Esophagus squamous epithelium (tissue), 4 donors: ENCODE measurements around the gene NT5DC2.

Source experiments
- POLR2A ChIP-seq, 4 donors: fragments of 450-650 bp; IDR thresholded peaks; one replicate each; pipeline ENCODE4 v1.6.1; 2017; ENCODE audit warnings: antibody characterized with exemption in 4 of 4, mild to moderate bottlenecking in 4 of 4, moderate library complexity in 3 of 4
- TF ChIP-seq, protein P1 (sequence below), 6 experiments: fragments of 450-650 bp in 4 of 6; fragments of 200-600 bp in 2 of 6; sonication (generic) in 2 of 6; IDR thresholded peaks; one replicate each; pipeline ENCODE4 v1.5.1; 2016 to 2019; ENCODE audit warnings: antibody characterized with exemption in 6 of 6, mild to moderate bottlenecking in 4 of 6, moderate library complexity in 4 of 6

DNA sequence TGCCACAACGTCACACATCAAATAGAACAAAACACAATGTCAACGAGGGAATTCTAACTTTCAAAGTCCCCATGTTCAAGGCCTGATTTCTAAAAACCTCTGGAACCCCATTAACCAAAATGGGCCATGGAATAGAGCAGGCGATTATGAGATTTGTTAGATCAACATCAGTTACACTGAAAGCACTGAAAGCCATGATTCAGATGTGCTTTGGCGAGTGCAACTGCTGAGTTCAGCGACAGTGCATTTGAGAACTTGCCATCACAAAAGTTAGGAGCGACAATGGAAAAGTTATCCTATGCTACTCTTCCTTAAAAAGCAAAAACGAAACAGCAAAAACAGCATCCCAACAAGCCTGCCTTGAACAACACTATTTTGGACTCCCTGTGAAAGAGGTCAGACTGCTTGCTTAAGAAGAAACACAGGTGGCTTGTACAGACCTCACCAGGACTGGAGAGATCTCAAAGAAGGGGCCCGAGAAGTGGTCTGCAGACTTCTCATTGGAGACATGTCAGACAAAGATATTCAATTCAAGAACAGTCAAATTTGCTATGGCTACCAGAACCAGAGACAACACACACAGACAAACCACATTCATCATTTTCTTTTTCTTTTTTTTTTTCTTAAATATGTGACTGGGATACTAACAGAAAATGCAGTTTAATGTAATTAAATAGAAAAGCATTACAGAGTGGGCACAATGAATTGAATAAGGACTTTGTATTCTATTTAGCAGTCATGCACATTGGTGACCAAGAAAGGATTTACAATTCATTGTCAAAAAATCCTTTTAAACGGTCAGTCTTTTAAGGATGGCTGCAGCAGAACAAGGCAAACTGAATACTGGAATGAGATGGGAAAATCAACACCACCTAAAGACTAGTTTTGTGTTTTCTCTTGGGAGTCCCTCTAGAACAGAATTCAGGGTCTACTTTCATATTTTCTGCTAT lies 23.6 kb upstream of the NT5DC2 start:
- no peak for TF ChIP-seq POLR2A (IDR thresholded peaks at IDR 0.05)
- TF ChIP-seq, protein P1, sequence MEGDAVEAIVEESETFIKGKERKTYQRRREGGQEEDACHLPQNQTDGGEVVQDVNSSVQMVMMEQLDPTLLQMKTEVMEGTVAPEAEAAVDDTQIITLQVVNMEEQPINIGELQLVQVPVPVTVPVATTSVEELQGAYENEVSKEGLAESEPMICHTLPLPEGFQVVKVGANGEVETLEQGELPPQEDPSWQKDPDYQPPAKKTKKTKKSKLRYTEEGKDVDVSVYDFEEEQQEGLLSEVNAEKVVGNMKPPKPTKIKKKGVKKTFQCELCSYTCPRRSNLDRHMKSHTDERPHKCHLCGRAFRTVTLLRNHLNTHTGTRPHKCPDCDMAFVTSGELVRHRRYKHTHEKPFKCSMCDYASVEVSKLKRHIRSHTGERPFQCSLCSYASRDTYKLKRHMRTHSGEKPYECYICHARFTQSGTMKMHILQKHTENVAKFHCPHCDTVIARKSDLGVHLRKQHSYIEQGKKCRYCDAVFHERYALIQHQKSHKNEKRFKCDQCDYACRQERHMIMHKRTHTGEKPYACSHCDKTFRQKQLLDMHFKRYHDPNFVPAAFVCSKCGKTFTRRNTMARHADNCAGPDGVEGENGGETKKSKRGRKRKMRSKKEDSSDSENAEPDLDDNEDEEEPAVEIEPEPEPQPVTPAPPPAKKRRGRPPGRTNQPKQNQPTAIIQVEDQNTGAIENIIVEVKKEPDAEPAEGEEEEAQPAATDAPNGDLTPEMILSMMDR (IDR thresholded peaks at IDR 0.05) = no peak
